Measurements from ENCODE around the gene BECN2. TPM values are rescaled to one million over a fixed set of nuclear protein-coding genes. Genes with fewer than 3 reads are reported as not detected.
"Not testable (repeated sequence)": the region's sequence is repeated elsewhere in the genome, so short reads cannot be mapped to it uniquely, and the experiment has no call there.

The BECN2 gene
- total RNA-seq, 4 donors from 2014 or later = not detected

DNA sequence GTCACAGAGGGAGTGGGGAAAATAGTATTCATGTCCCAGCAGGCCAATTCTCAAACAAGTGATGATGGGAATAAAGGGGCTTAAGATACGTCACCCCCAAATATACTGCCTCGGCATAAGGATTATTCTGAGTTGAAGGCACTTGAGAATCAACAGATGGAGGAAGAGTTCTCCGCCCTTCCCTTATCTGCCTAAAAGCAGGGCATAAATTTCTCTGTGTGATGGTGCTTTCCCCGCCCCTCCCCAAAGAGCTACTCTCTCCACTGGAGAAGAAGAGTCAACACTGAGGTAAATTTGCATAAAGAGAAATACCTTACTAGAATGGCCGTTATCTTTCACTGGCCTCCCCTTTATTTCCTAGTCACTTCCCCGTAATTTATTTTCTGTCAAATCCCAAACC is 18.7 kb downstream of the BECN2 start:
- TF ChIP-seq, protein P1, sequence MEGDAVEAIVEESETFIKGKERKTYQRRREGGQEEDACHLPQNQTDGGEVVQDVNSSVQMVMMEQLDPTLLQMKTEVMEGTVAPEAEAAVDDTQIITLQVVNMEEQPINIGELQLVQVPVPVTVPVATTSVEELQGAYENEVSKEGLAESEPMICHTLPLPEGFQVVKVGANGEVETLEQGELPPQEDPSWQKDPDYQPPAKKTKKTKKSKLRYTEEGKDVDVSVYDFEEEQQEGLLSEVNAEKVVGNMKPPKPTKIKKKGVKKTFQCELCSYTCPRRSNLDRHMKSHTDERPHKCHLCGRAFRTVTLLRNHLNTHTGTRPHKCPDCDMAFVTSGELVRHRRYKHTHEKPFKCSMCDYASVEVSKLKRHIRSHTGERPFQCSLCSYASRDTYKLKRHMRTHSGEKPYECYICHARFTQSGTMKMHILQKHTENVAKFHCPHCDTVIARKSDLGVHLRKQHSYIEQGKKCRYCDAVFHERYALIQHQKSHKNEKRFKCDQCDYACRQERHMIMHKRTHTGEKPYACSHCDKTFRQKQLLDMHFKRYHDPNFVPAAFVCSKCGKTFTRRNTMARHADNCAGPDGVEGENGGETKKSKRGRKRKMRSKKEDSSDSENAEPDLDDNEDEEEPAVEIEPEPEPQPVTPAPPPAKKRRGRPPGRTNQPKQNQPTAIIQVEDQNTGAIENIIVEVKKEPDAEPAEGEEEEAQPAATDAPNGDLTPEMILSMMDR (IDR thresholded peaks at IDR 0.05) = no peak
- DNase-seq (ENCODE audit: low spot score) (no peak), ATAC-seq (ENCODE audit: low FRiP score) (no peak)

DNA sequence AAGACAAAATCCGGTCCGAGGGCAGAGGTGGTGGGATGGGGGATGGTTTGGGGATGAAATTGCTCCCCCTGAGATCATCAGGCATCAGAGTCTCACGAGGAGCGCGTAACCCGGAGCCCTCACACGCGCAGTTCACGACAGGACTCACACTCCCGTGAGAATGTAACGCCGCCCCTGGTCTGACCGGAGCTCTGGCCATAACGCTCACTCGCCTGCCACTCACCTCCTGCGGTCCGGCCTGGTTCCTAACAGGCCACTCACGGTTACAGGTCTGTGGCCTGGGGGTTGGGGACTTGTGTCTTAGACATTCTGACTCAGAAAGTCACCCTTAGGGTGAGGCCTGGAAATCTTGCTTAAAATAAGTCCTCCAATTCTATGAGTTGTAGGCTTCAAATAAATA is 21.5 kb downstream of the BECN2 start:
- TF ChIP-seq, protein P1 (IDR thresholded peaks at IDR 0.05) = no peak
- ATAC-seq (ENCODE audit: low FRiP score) = no peak
- no peak for DNase-seq (ENCODE audit: low spot score)

DNA sequence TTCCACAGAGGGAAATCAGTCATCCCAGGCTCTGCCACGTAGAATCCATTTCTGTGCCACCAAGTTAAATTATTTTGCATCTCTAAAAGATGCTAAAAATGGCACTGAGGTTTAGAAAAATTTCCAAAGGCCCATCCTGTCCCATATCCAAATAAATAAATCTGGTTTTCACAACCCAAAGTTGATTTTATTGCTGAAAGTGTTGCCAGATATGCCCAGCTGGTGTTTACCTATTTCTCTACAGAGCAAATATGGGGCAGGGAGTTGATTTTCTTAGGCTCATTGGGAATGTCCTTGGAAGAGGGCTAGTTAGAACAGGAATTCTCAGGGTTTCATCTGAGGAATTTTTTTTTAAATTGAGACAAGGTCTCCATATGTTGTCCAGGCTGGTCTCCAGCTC is 22.4 kb downstream of the BECN2 start:
- TF ChIP-seq, protein P1 (IDR thresholded peaks at IDR 0.05) = no peak
- DNase-seq (ENCODE audit: low spot score) (no peak), ATAC-seq (ENCODE audit: low FRiP score) (no peak)

DNA sequence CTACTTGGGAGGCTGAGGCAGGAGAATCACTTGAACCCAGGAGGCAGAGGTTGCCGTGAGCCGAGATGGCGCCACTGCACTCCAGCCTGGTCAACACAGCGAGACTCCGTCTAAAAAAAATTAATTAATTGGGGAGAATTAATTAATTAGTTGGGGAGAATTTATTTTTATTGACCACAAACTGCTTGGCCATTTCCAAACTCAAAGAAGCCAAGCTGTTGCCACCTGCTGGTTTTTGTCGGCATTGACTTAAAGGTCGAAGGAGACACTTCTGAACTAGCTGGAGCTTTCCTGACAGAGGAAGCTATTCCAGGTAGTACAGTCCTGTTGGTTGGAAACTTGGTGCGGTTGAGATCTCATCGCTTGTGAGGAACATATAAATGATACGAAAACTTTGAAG is 28.2 kb downstream of the BECN2 start:
- DNase-seq (ENCODE audit: low spot score) = no peak
- TF ChIP-seq, protein P1 (IDR thresholded peaks at IDR 0.05) = no peak

DNA sequence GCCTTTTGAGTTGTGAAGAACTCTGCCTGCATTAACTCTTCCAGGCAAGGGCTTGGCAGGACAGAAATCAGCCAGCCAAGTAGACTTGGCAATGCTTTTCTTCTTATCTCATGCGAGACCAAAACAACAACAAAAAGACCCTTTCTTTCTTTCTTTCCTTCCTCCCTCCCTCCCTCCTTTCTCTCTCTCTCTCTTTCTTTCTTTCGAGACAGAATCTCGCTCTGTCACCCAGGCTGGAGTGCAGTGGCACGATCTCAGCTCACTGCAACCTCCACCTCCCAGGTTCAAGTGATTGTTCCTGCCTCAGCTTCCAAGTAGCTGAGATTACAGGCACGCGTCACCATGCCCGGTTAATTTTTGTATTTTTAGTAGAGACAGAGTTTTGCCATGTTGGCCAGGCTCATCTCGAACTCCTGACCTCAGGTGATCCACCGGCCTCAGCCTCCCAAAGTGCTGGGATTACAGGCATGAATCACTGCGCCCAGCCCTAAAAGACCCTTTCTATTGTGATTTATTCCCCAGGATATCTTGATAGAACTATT is 30.9 kb downstream of the BECN2 start:
- DNase-seq (ENCODE audit: low spot score); ATAC-seq (ENCODE audit: low FRiP score): not testable (repeated sequence)

More for the DNA sequence above, 28.2 kb downstream of the BECN2 start:
- no peak for ATAC-seq (ENCODE audit: low FRiP score)

- ATAC-seq (ENCODE audit: low FRiP score) = no peak
These were observed 32.5 kb downstream of the BECN2 start for GRCh38 chr1:241990040-241990439.

DNA sequence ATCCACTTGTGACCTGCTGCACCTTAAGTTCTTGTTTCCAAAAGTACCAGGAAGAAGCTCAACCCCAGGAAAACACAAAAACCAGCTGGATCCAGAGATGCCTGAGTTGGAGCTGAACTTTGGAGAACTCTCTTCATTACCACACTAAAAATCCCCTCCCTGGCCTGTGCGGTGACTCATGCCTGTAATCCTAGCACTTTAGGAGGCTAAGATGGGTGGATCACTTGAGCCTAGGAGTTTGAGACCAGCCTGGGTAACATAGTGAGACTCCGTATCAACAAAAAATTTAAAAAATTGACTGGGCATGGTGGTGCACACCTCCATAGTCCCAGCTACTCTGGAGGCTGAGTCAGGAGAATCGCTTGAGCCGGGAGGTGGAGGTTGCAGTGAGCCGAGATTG is 35.2 kb downstream of the BECN2 start:
- TF ChIP-seq, protein P1 (IDR thresholded peaks at IDR 0.05) = no peak
- ATAC-seq (ENCODE audit: low FRiP score) (no peak), DNase-seq (ENCODE audit: low spot score) (no peak)

More at GRCh38 chr1:241990040-241990439, 32.5 kb downstream of the BECN2 start:
- peak; percentile 27 for DNase-seq (ENCODE audit: low spot score)
- TF ChIP-seq, protein P1 (IDR thresholded peaks at IDR 0.05) = no peak
